NCI-H187 treated with DMSO at 0.1 percent for 48 hours (cell line): ENCODE results near the gene TNFAIP3.
"Not testable (repeated sequence)": the region's sequence is repeated elsewhere in the genome, so short reads cannot be mapped to it uniquely, and the experiment has no call there.

ENCODE experiments used
- DNase-seq: peaks from one replicate; lab custom pipeline; 2025; lab: John Stamatoyannopoulos, UW

Gene TNFAIP3

GRCh38 chr6:137866914-137867684, at the start of gene TNFAIP3:
TSS of gene TNFAIP3 (plus strand) at chr6:137867259. CDS start at chr6:137871228, 3,969 bp downstream.
- no peak for DNase-seq

- DNase-seq: no peak
Observed at GRCh38 chr6:137818440-137818839, 48.6 kb upstream of the TNFAIP3 start.

- no peak for DNase-seq
Observed at GRCh38 chr6:137819740-137820139, 47.3 kb upstream of the TNFAIP3 start.

GRCh38 chr6:137820425-137820824, 46.6 kb upstream of the TNFAIP3 start:
- no peak for DNase-seq

GRCh38 chr6:137820952-137821351, 46.1 kb upstream of the TNFAIP3 start:
- DNase-seq: no peak

GRCh38 chr6:137821491-137821890, 45.6 kb upstream of the TNFAIP3 start:
- no peak for DNase-seq

GRCh38 chr6:137823826-137824555, 43.1 kb upstream of the TNFAIP3 start:
- DNase-seq: no peak

- no peak for DNase-seq
Observed at GRCh38 chr6:137824556-137824879, 42.5 kb upstream of the TNFAIP3 start.

GRCh38 chr6:137824896-137825295, 42.2 kb upstream of the TNFAIP3 start:
- DNase-seq: no peak

GRCh38 chr6:137827411-137827940, 39.6 kb upstream of the TNFAIP3 start:
- DNase-seq: no peak

GRCh38 chr6:137827977-137828810, 38.9 kb upstream of the TNFAIP3 start:
- no peak for DNase-seq

GRCh38 chr6:137829641-137830083, 37.4 kb upstream of the TNFAIP3 start:
- DNase-seq: no peak

GRCh38 chr6:137830511-137830911, 36.5 kb upstream of the TNFAIP3 start:
- DNase-seq: no peak

GRCh38 chr6:137832110-137832509, 34.9 kb upstream of the TNFAIP3 start:
- no peak for DNase-seq

GRCh38 chr6:137834508-137834907, 32.6 kb upstream of the TNFAIP3 start:
- no peak for DNase-seq

GRCh38 chr6:137836788-137837187, 30.3 kb upstream of the TNFAIP3 start:
- no peak for DNase-seq

GRCh38 chr6:137838090-137838489, 29.0 kb upstream of the TNFAIP3 start:
- not testable (repeated sequence) for DNase-seq

- not testable (repeated sequence) for DNase-seq
Observed at GRCh38 chr6:137838597-137838996, 28.5 kb upstream of the TNFAIP3 start.

GRCh38 chr6:137839076-137839475, 28.0 kb upstream of the TNFAIP3 start:
- no peak for DNase-seq

- DNase-seq: no peak
Observed at GRCh38 chr6:137840252-137840651, 26.8 kb upstream of the TNFAIP3 start.

- no peak for DNase-seq
Observed at GRCh38 chr6:137843211-137843610, 23.8 kb upstream of the TNFAIP3 start.

GRCh38 chr6:137844327-137844726, 22.7 kb upstream of the TNFAIP3 start:
- not testable (repeated sequence) for DNase-seq
